NCI-H524 treated with DMSO at 0.1 percent for 48 hours (cell line): ENCODE results near the gene AURKA.
A peak's percentile ranks its signal among the peaks of the same experiment; 100 is the strongest.
"Not testable (repeated sequence)": the region's sequence is repeated elsewhere in the genome, so short reads cannot be mapped to it uniquely, and the experiment has no call there.

Experiments
- DNase-seq: peaks from one replicate; lab custom pipeline; 2025; lab: John Stamatoyannopoulos, UW

The AURKA gene

DNA sequence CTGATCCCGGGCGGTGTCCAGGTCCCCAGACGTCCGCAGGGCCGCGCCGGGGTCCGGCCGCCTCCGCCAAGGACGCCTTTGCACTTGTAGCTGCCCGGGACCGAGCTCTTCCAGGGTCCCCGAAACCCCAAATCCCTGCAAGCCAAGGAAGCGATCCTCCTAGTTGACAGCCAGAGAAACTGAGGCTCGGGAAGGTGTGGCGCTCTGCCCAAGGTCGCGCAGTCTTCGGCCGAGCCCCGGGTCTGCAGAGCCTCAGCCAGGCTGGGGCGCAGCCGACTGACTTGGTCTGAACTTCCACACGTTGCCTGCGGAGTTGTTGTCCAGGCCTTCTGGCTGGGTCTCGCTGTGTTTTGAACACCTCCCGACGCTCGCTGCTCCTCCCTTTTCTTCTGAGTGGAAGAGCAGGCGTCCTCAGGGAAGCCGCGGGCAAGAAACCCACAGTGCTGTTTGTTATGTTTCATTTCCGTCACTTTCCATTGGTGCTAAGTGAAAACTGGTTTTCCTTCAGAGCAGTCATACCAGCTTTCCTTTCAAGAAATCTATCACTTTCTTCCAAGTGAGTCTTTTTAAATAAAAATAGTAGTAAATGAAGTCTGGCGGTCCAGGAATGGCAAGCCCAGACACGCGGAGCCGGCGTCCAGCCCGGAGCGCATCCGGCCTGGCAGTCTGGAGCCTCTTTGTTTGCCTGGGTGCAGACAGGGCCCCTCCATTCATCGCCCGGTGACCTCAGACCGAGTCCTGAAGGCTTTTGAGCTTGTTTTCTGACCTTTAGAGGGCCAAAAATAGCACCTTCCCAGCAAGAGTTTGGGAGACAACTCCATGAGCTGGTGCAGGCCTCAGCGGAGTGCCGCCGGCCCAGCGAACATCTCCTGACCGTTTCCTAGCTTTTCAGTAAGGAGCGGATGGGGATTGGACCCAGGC is 32.5 kb downstream of the AURKA start:
- DNase-seq = no peak

DNA sequence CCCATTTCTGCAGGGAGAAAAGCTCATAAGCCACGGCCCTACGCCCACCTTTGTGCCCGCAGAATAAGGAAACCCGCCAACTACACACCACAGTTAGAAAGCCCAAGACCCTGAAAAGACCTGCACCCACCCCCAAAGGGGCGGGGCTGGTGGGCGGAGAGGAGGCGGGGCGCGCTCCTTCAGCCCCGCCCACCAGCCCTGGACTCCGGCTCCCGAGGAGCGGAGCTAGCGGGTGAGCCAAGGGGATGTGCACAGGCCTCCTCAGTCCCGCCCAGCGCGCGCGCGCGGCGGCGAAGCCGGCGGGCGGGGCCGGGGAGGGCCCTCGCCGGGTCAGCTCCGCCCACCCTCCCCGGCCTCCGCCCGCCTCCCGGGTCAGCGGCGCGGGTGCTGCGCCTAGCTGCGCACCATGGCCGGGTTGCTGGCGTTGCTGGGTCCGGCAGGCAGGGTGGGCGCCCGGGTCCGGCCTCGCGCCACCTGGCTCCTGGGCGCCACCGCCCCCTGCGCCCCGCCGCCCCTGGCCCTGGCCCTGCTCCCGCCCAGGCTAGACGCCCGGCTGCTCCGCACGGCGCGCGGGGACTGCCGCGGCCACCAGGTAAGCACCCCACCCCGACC is 33.3 kb downstream of the AURKA start, which contains the start of gene FAM210B:
TSS of gene FAM210B (plus strand) at position 375 of the 612 bp plus-strand sequence. CDS start at position 407, 32 bp downstream.
- DNase-seq = peak; percentile 25

DNA sequence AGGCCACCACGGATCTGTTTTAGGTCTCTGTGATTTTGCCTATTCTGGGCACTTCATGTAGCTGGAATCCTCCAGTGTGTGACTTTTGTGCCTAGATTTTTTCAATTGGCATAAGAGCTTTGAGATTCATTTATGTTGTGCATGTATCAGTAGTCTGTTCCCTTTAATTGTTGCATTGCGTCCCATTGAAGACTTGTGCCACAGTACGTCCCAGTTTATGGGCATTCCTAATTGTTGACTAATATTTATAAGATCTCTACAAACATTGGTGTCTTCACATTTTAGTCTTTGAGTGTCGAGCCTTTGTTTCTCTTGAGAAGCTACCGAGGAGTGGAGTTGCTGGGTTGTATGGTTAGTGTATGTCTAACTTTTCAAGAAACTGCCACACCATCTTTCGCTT is 33.9 kb downstream of the AURKA start:
- DNase-seq = no peak

DNA sequence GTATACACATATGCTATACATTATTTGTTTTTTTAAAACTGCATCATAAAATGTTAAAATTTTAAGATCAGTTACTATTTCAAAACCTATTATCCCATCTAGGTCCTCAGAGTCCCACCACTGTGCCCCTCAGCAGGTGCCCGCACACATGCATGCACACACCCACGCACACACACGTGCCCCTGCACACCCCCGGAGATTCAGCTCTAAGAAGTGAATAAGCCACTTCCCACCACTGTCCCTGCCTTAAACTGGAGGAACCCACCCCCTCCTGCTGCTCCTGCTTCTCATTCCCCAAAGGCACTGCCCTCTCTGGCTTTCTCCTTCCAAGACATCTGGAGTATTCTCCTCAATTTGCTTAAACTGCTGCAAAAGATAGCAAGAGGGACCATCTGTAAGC is 38.7 kb downstream of the AURKA start:
- no peak for DNase-seq

DNA sequence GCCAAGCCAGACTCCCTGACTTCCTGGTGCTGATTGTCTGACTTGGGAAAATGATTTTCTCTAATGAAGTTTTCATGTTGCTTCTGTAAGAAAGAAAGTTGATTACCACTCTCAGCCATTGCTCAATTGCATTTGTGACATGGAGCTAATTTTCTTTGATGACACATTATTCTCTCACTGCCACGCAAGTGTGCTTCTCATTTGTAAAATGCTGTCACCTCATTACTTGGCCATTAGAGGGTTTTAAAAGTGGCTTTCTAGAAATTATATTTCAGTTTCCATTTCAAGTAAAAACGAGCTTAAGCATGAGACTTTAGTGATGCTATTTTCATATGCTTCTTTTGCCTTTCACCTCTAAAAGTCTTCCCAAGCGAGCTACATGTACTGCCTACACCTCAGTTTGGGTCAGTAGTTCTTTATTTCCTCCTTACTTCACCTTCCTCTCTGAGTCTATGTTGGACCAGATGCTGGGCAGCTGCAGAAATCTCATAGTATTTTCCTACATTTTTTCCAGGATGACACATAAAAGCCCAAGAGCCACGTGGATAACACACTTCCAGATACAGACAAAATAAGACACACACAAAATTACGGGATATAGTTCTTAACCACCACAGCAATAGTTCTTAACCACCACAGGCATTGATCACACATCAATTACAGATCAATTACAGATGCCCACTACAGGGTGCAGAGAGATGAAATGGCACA is 39.5 kb downstream of the AURKA start:
- DNase-seq = no peak

DNA sequence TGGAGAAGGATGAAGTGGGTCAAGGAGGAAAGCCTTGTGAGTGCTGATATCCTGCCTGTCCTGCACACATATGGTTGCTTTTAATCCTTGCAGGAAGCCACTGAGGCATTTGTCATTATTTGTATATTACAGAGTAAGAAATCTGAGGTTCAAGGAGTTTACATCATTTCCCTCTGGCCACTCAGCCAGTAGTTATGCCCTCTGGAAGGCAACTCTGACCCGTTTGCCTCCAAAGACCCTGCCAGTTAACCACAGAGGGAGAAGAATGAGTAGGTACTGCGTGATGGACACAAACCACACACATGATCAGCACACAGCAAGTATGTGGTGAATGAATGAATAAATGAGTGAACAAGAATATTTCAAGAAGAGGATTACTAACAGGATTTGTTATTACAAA is 41.2 kb downstream of the AURKA start:
- DNase-seq = no peak

DNA sequence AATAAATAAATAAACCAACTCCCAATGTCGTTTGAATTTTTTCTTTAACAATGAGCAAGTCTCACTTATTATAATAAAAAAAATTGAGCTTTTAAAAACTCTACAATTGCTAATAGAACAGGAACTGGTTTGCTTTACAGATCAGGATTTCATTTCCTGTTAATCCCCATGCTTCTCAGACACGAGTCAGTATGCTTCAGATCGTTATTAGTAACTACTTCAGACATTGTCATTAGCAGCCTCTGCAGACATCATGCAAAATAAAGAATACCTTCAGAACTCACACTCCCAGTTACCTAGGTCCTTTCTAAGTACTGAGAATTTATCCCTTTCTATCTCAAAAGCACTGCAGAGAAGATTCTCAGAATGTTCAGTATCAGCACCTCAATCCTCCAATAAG is 43.3 kb downstream of the AURKA start:
- no peak for DNase-seq

DNA sequence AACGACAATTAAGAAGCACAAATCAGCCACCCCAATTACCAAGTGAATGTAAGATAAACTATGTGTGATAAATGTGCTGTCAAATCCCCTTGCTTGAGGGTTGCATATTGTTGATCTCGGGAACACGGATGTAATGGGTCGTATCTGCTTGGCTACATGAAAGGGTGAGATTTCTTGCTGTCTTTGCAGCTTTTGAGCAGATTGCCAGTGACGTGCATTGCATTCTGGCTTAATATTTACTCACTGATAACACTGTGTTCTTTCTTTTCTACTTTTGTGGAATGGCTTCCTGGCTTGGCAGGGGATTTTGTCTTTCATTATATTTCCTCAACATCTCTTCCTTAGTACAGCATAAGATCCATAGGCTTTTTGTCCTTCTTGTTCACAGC is 43.7 kb downstream of the AURKA start:
- no peak for DNase-seq

DNA sequence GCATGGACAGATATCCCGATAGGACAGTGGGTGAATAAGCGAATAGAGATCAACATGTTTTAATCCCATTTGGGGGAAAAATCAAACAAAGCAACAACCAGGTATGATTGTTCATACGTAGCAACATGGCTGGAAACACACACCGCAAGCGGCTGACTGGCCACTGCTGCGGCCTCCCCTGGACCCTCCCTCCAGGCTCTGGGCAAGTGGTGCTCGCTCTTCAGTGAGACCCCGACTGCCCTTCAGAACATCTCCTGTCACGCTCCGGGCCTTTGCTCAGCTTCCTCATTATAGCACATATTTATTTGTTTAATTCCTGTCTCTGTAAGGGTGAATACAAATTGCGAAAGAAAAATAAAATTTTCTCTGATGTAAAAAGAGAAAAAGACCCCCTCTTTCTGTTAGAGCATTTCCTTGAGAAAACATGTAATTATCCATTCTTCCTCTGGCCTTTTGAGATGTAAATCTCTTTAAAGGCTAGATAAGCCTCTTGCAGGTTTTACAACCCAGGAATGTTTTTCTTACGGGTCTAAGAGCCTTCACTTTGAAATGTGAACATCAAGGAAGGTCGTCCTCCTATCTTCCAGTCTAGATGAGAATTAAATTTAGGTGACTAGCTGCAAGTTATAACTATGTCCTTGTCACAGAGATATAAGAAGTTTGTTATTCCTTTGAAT is 44.2 kb downstream of the AURKA start:
- no peak for DNase-seq

DNA sequence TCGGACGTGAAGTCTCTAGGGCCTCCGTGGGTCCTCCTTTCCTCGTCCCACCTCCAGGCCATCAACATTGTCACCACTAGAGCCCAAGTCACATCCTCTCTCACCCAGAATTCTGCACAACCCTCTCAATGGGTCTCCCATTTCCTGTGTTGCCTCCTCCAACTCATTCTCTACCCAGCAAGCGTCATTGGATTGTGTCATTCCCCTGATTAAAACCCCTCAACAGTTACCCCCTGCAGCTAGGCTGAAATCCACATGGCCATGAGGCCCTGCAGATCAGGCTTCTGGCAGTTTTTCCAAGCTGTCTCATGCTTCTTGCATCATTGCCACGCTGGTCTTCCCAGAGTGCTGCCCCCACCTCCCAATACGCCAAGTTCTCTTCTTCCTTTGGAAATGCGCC is 46.1 kb downstream of the AURKA start:
- DNase-seq = no peak

DNA sequence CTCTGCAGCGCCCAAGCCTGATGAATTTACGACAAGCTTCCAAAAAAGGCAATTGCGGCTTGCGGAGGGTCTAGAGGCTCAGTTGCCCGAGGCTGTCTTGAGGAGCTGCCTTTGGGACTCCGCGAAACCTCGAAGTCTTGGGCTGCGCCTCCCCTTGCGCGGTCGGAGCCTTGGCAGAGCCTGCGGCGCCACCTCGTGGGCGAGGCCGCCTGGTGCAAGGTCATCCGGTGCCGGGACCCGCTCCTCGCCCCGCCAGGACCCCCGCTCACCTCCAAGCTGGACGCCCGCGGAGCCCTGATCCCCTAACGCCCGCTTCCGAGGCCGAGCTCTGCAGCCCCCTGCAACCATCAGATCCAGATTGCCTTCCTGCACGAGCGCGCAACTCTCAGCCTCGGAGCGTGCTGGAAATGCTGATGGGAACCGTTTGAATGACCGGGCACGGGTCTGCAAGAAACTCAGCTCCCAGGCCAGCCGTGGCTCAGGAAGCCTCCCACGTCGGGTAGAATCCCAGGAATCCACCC is 48.1 kb downstream of the AURKA start:
- no peak for DNase-seq

DNA sequence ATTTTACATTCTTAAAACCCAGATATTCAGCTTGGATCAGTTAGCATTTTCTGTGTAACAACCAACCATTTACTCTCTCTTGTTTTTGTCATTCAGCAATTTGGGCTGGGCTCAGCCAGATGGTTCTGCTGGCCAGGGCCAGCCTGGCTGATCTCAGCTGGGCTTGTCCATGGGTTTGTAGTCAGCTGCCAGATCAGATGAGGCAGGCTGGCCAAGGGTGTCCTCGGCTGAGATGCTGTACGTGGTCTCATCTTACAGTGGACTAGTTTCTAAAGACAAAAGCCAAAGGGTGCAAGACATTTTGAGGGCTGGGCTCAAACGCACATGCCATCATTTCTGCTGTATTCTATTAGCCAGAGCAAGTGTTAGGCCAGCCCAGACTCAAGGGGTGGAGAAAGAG is 49.2 kb downstream of the AURKA start:
- DNase-seq = no peak

DNA sequence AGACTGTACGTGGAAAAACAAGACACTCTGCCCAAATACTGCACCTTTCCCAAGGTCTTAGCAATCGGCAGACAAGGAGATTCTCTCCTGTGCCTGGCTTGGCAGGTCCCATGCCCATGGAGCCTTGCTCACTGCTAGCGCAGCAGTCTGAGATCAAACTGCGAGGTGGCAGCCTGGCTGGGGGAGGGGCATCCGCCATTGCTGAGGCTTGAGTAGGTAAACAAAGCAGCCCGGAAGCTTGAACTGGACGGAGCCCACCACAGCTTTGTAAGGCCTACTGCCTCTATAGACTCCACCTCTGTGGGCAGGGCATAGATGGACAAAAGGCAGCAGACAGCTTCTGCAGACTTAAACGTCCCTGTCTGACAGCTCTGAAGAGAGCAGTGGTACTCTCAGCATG is 55.3 kb downstream of the AURKA start:
- not testable (repeated sequence) for DNase-seq

DNA sequence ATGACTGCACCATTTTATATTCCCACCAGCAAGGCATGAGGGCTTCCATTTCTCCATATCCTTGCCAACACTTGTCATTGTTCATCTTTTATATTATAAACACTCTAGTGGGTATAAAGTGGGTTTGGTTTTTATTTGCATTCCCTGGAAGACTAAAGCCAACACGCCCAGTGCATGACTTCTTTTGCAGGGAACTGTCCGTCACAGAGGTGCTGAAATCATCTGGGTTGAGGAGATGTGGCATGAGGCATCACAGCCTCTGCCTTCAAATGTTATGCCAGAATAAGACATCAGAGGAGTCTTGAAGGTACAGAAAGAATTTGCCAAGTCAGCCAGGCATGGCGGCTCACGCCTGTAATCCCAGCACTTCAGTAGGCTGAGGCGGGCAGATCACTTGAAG is 63.2 kb downstream of the AURKA start:
- DNase-seq = no peak

DNA sequence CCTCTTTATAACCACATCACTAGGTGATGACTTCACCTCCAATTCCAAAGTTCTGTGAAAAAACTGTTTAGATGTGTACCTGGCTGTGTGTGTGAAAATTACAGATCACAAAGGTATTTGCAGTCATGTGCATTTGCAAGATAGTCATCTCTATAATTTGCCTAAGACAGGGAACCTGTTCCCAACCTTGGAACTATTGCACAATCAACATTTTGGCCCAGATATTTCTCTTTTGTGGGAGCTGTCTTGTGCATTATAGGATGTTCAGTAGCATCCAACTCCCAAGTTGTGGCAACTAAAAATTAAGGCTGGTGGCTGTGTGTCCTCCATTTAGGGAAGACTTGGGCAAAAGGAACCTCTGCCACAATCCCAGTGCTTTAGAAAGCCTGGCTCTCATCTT is 67.2 kb downstream of the AURKA start:
- no peak for DNase-seq

DNA sequence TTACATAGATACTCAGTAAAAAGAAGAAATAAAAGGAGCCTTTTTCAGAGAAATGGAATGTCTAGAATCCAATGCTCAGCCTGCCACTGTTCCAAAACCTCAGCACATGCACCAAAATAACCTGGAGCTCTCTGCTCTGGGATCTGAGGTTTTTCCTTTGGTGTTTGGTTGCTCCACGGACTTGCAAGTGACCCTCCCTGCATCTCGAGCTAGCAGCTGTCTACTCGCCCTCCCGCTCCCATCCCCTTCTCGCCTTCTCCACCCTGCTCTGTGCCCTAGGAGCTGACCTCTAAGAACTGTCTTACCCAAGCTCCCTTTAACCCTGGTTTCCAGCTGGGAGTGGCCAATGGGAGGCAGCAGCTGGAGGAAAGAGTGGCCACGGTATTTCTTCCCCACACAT is 68.4 kb downstream of the AURKA start:
- no peak for DNase-seq

DNA sequence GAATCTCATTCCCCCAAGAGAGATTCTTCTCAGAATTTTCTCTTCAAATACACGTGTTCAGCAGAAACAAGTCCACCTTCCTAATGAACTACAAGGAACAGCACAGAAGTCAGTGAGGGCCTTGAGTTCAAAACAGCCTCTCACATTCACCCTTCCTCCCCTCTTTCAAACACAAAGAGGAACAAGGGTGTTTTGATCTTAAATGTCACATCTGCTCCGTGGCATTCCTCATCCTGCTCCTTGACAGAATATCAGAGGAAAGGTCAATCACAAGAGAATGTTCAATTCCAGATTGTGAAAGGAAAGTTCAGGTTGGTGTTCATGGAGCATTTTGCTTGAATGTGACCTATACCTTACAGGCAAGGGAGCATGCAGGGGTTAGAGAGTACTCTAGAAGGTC is 68.8 kb downstream of the AURKA start:
- no peak for DNase-seq

DNA sequence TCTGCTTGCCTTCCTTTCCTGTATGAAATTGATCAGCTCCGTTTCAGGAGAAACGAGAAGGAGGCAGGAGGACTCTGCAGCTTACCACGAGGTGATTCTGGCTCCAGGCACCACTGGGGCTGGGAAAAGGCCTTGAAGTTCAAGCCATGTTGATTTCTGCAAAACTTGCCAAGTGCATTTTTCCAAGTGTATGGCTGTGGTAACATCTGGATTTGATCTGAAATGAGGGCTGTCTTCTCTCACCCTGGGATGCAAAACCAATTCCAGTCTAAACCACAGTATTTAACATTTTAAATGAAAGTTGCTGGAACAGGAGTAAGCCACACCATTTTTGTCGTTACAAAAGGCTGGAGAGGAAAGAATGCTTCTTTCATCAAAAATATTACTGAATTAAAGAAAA is 69.3 kb downstream of the AURKA start:
- no peak for DNase-seq
